HepG2 (cell line): ENCODE data around the gene ABCF1. TPM values are rescaled to one million over a fixed set of nuclear protein-coding genes. Genes with fewer than 3 reads are reported as not detected.
A peak's percentile ranks its signal among the peaks of the same experiment; 100 is the strongest.

Experiments
- CCDC6 ChIP-seq: sonication (generic); formaldehyde crosslinking; IDR thresholded peaks from 2 replicates; pipeline ENCODE4 v1.8.1; 2022; ENCODE audit warnings: mild to moderate bottlenecking, missing genetic modification reagents, moderate library complexity
- CREM ChIP-seq, 2 experiments: sonication (generic) in 1 of 2; formaldehyde crosslinking in 1 of 2; IDR thresholded peaks; 2 replicates each; pipeline versions ENCODE4 v1.4.0 to v1.6.1; 2016 to 2020; ENCODE audit warnings: antibody characterized with exemption in 1 of 2, mild to moderate bottlenecking in 1 of 2, missing genetic modification reagents in 1 of 2
- ELF3 ChIP-seq: IDR thresholded peaks from 2 replicates; pipeline ENCODE4 v1.6.1; 2016; ENCODE audit warnings: missing genetic modification reagents, missing compliant biosample characterization
- HIVEP1 ChIP-seq: sonication (generic); formaldehyde crosslinking; IDR thresholded peaks from 2 replicates; pipeline ENCODE4 v1.4.0; 2020; ENCODE audit warnings: mild to moderate bottlenecking, missing genetic modification reagents
- HNRNPLL ChIP-seq: fragments of 200-400 bp; formaldehyde crosslinking; IDR thresholded peaks from 2 replicates; pipeline ENCODE4 v1.6.1; 2017; ENCODE audit warnings: mild to moderate bottlenecking, low read depth, low read length; ENCODE audit not compliant: poor library complexity, severe bottlenecking
- ISX ChIP-seq: sonication (generic); formaldehyde crosslinking; conservative IDR thresholded peaks from 2 replicates; pipeline ENCODE4 v1.5.0; 2020; ENCODE audit warnings: missing genetic modification reagents
- JUNB ChIP-seq: sonication (generic); formaldehyde crosslinking; IDR thresholded peaks from 2 replicates; pipeline ENCODE4 v1.8.0; 2022; ENCODE audit warnings: missing genetic modification reagents, mild to moderate bottlenecking, borderline replicate concordance
- PHF21A ChIP-seq: sonication (generic); formaldehyde crosslinking; IDR thresholded peaks from 2 replicates; pipeline ENCODE4 v1.5.0; 2020; ENCODE audit warnings: mild to moderate bottlenecking, missing genetic modification reagents
- SCMH1 ChIP-seq: sonication (generic); formaldehyde crosslinking; IDR thresholded peaks from 2 replicates; pipeline ENCODE4 v1.9.0; 2021; ENCODE audit warnings: missing genetic modification reagents, mild to moderate bottlenecking, borderline replicate concordance
- SNRNP70 ChIP-seq: fragments of 200-400 bp; formaldehyde crosslinking; IDR thresholded peaks from 2 replicates; pipeline ENCODE4 v1.6.1; 2017; ENCODE audit warnings: mild to moderate bottlenecking, low read depth, low read length, moderate library complexity
- SPEN ChIP-seq: sonication (generic); formaldehyde crosslinking; IDR thresholded peaks from 2 replicates; pipeline ENCODE4 v1.5.1; 2020; ENCODE audit warnings: low read depth, mild to moderate bottlenecking, missing genetic modification reagents
- ZFY ChIP-seq: sonication (generic); formaldehyde crosslinking; IDR thresholded peaks from 2 replicates; pipeline ENCODE4 v1.4.0; 2020; ENCODE audit warnings: missing genetic modification reagents
- ZIK1 ChIP-seq: sonication (generic); formaldehyde crosslinking; IDR thresholded peaks from 2 replicates; pipeline ENCODE4 v1.5.0; 2020; ENCODE audit warnings: mild to moderate bottlenecking, low read depth, missing genetic modification reagents, borderline replicate concordance
- ZNF891 ChIP-seq: sonication (generic); formaldehyde crosslinking; IDR thresholded peaks from 2 replicates; pipeline ENCODE4 v1.5.0; 2020; ENCODE audit warnings: mild to moderate bottlenecking, missing genetic modification reagents
- polyA plus RNA-seq, 8 experiments: library from polyadenylated mRNA; depleted of rRNA in 3 of 8; stranded (reverse) in 7 of 8; unstranded in 1 of 8; fragments of >200 nt; fragmentation: Illumina TruSeq in 4 of 8; extraction: Trizol in 4 of 8; gene quantifications; 2 replicates each; pipeline versions ENCODE4 v1.2.1 to v1.2.3, GENCODE V29; 2011 to 2016; ENCODE audit warnings: low read depth in 4 of 8, missing spikeins in 1 of 8, mixed read lengths in 1 of 8; ENCODE audit not compliant: insufficient read depth in 1 of 8
- total RNA-seq, 5 experiments: library from RNA; depleted of rRNA; stranded (reverse); fragments of >200 nt; fragmentation: Illumina TruSeq; extraction: Trizol; gene quantifications; 2 replicates each; pipeline ENCODE4 v1.2.3, GENCODE V29; 2016; ENCODE audit warnings: low read depth in 1 of 5
- TF ChIP-seq, protein P1 (sequence below): sonication (generic); formaldehyde crosslinking; IDR thresholded peaks from 2 replicates; pipeline ENCODE4 v1.5.0; 2020; ENCODE audit warnings: mild to moderate bottlenecking, missing genetic modification reagents, borderline replicate concordance
- TF ChIP-seq, protein P2 (sequence below), 2 experiments: fragments of 450-650 bp in 1 of 2; sonication (generic) in 1 of 2; formaldehyde crosslinking in 1 of 2; IDR thresholded peaks; 2 replicates each; pipeline versions ENCODE4 v1.6.1 to v1.8.0; 2016 to 2022; ENCODE audit warnings: antibody characterized with exemption in 1 of 2, mild to moderate bottlenecking in 1 of 2, missing genetic modification reagents in 1 of 2

Gene ABCF1
- total and polyA plus RNA-seq, 2 of the 13 experiments (the other 11 are each of a cell fraction or from before 2014, with no cell fraction given): 25.4 to 98.9 TPM

DNA sequence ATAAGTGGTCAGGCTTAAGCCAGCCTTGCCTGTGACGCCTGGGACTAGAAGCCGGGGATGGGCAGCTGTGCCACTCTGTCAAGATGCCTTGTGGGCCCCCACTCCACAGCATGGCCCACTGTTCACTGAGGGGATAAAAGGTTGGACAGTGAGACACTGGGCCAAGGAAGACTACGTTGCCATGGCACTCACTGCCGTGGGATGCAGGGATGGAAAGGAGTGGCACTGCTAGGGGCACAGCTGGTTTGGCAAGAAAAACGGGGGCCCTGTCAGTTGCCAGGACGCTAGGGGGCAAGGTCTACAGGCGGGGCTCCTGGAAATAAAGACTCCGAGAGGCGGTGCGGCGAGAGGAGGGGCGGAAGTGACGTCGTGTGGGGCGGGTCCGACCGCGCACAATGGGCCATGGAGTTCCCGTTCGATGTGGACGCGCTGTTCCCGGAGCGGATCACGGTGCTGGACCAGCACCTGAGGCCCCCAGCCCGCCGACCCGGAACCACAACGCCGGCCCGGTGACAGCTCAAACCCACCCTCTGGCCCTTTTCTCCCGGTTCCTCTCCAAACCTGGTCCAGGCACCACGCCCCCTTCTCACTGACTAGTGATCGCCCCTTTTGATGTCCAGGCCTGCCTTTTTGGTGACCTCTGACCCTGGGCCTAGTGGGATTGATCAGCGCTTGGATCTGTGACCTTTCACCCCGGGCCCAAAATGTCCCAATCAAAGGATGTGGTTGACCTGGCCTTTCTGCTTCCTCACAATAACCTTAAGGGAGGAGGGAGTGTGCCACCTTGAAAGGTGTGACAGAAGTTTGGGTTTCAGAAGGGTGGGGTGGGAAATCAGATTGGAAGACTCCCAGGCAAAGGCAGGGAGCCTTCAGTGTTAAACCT, 55.5 kb downstream of the ABCF1 start, which contains the start of gene ATAT1 (continued):
- TF ChIP-seq PHF21A (CRISPR knock-in tag) (peak; percentile 88; the same call in 1 of the 2 replicates), ZIK1 (CRISPR knock-in tag) (peak; percentile 60; the same call in 1 of the 2 replicates), ZFY (CRISPR knock-in tag) (peak; percentile 93), CREM (IDR thresholded peaks at IDR 0.05) (peak; percentile 95), CREM (CRISPR knock-in tag; IDR thresholded peaks at IDR 0.05) (no peak), HNRNPLL (peak; percentile 64), ELF3 (CRISPR knock-in tag) (peak; percentile 82), JUNB (CRISPR knock-in tag) (no peak), HIVEP1 (CRISPR knock-in tag) (peak; percentile 84; the same call in 1 of the 2 replicates), SPEN (CRISPR knock-in tag) (peak; percentile 76; the same call in 1 of the 2 replicates), ZNF891 (CRISPR knock-in tag) (peak; percentile 21; the same call in 1 of the 2 replicates), ISX (CRISPR knock-in tag) (0 out of 2 replicates have a peak, but pooled peaks have one; percentile 75), CCDC6 (CRISPR knock-in tag) (no peak), SNRNP70 (no peak), SCMH1 (CRISPR knock-in tag) (no peak)
- TF ChIP-seq, protein P1, sequence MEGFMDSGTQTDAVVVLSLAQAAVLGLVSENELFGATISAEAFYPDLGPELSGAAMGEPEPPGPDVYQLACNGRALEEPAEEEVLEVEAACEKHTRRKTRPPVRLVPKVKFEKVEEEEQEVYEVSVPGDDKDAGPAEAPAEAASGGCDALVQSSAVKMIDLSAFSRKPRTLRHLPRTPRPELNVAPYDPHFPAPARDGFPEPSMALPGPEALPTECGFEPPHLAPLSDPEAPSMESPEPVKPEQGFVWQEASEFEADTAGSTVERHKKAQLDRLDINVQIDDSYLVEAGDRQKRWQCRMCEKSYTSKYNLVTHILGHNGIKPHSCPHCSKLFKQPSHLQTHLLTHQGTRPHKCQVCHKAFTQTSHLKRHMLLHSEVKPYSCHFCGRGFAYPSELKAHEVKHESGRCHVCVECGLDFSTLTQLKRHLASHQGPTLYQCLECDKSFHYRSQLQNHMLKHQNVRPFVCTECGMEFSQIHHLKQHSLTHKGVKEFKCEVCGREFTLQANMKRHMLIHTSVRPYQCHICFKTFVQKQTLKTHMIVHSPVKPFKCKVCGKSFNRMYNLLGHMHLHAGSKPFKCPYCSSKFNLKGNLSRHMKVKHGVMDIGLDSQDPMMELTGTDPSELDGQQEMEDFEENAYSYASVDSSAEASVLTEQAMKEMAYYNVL (CRISPR knock-in tag): peak; percentile 48; the same call in 1 of the 2 replicates
- TF ChIP-seq, protein P2, sequence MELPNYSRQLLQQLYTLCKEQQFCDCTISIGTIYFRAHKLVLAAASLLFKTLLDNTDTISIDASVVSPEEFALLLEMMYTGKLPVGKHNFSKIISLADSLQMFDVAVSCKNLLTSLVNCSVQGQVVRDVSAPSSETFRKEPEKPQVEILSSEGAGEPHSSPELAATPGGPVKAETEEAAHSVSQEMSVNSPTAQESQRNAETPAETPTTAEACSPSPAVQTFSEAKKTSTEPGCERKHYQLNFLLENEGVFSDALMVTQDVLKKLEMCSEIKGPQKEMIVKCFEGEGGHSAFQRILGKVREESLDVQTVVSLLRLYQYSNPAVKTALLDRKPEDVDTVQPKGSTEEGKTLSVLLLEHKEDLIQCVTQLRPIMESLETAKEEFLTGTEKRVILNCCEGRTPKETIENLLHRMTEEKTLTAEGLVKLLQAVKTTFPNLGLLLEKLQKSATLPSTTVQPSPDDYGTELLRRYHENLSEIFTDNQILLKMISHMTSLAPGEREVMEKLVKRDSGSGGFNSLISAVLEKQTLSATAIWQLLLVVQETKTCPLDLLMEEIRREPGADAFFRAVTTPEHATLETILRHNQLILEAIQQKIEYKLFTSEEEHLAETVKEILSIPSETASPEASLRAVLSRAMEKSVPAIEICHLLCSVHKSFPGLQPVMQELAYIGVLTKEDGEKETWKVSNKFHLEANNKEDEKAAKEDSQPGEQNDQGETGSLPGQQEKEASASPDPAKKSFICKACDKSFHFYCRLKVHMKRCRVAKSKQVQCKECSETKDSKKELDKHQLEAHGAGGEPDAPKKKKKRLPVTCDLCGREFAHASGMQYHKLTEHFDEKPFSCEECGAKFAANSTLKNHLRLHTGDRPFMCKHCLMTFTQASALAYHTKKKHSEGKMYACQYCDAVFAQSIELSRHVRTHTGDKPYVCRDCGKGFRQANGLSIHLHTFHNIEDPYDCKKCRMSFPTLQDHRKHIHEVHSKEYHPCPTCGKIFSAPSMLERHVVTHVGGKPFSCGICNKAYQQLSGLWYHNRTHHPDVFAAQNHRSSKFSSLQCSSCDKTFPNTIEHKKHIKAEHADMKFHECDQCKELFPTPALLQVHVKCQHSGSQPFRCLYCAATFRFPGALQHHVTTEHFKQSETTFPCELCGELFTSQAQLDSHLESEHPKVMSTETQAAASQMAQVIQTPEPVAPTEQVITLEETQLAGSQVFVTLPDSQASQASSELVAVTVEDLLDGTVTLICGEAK (IDR thresholded peaks at IDR 0.05): no peak
- TF ChIP-seq, protein P2 (CRISPR knock-in tag; IDR thresholded peaks at IDR 0.05): peak; percentile 76
